ENCODE results near the gene TSPAN10. TPM values are rescaled to one million over a fixed set of nuclear protein-coding genes. Genes with fewer than 3 reads are reported as not detected.

Gene TSPAN10
- total RNA-seq, 1 experiment from 2014 or later: 6.8 TPM

DNA sequence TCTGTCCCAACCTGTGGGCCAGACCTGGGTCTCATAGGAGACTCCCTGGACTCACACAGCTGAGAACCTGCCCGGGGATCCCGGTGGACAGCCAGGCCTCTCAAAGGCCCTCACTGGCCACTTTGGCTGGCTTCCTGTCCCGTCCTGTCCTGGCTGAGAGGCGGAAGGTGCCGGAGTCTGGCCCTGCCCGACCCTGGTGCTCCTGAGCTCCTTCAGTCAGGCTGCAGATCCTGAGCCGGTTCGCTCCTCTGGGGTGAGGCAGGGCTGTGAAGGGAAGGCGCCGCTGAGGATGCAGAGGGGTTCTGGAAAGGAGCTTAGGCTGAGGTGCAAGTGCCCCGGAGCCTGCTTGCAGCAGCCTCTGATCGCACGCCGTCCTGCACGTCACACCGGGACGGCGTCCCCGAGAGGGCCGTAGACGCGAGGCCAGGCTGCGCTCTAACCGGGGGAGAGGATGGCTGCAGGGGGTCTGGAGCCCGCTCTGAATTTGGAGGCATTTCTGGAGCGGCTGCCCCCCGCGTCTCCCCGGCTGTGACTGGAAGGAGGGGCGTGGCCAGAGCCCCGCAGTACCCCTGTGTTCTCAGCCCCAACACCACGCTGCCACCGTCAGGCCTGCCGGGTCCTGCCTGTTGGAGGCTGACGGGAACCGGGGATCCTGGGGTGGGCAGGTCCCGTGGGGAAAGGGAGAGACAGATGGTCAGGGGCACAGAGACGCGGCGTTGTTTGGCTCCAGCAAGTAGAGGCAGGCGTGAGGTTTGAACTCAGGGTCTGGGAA, 51.0 kb downstream of the TSPAN10 start:
- no peak for DNase-seq (ENCODE audit: low spot score)

DNA sequence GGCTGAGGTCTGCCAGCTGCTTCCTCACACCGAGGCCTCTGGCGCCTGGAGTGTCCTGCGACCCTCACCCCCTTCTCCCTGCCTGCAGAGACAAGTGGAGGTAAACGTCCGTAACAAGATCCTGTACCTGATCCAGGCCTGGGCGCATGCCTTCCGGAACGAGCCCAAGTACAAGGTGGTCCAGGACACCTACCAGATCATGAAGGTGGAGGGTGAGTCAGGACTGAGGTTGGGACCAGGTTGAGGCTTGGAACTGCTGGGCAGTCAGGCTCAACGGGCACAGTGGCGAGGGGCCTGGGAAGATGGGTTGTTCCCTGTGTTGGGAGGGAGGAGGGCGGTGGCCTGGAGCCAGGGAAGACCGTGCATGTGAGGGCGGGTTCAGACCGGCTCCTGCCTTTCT, 51.6 kb downstream of the TSPAN10 start:
- no peak for DNase-seq (ENCODE audit: low spot score)

DNA sequence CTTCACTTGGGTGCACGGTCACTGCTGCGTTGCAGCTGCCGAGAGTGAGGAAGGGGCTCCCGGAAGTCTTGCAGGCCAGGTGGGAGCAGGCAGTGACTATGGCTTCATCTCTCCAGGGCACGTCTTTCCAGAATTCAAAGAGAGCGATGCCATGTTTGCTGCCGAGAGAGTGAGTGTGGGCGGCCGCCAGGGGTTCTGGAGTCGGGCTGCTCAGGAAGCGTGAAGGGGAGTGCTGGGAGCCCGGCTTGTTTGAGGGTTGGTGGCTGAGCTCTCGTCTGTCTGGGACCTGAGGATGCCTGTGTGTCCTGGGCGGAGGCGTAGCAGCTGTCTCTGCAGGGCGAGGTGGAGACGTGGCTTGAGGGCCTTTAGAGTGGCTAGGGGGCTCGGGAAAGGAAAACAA, 53.1 kb downstream of the TSPAN10 start:
- no peak for DNase-seq (ENCODE audit: low spot score)

DNA sequence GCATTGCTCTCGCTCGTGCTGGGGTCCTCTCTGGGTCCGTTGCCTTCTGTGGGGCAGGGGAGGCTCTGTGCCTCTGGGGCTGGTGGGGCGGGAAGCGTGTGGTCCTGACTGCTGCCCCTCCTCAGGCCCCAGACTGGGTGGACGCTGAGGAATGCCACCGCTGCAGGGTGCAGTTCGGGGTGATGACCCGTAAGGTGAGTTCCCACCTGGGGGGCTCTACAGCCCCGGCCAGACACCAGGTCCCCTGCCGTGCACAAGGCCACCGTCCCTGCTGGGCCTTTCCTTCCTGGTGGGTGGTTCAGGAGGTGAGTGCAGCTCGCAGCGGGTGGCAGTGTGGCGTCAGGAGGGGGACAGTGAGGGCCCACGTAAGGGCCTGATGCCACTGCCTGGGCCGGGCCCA, 53.6 kb downstream of the TSPAN10 start:
- DNase-seq (ENCODE audit: low spot score): no peak

DNA sequence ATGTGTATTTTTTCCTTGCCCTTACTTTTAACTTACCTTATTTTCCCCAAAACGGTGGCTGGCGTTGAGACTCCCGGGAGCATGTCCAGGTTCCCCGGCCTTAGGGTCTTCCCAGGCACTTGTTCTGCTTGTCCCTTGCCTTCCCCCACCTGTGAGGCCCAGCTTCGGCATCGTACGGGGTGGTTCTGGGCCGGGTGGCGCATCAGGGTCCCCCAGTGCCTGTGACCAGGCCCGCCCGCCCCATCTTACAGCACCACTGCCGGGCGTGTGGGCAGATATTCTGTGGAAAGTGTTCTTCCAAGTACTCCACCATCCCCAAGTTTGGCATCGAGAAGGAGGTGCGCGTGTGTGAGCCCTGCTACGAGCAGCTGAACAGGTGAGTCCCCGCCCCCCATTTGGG, 54.2 kb downstream of the TSPAN10 start:
- no peak for DNase-seq (ENCODE audit: low spot score)

DNA sequence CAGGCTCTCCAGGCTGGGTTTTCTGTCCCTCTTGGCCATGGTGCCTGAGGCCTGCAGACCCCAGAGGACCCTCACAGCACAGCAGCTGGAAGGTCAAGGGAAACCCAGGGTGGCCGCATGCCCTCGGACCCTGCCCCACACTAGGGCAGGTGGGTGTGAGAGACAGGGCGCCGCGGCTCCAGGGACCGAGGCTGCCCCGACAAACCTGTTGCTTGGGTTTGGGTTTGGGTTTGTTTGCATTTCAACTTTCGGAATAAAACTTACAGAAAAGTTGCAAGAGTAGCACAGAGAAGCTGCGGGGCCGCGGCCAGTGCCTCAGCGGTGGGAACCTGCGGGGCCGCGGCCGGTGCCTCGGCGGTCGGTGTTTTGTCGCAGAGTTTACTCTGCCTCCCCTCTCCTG, 54.6 kb downstream of the TSPAN10 start:
- no peak for DNase-seq (ENCODE audit: low spot score)

DNA sequence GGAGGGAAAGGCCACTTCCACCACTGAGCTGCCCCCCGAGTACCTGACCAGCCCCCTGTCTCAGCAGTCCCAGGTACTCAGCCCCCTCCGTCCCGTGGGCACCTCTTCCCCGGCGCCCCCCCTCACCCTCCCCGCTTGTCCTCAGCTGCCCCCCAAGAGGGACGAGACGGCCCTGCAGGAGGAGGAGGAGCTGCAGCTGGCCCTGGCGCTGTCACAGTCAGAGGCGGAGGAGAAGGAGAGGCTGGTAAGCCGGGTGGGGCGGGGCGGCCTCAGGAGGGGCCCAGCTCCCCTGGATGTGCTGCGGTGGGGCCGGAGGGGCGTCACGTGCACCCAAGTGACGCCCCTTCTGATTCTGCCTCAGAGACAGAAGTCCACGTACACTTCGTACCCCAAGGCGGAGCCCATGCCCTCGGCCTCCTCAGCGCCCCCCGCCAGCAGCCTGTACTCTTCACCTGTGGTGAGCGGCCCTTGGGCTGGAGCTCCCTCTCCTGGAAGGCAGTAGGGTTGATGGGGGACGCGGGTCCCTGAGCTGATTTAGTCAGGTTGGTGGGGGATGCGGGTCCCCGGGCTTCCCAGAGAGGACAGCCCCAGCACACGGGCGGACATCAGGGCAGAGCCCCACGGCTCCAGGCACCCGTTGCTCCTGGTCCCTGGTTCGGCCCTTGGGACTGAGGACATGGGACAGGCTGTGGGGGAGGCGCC, 56.7 kb downstream of the TSPAN10 start:
- no peak for DNase-seq (ENCODE audit: low spot score)

DNA sequence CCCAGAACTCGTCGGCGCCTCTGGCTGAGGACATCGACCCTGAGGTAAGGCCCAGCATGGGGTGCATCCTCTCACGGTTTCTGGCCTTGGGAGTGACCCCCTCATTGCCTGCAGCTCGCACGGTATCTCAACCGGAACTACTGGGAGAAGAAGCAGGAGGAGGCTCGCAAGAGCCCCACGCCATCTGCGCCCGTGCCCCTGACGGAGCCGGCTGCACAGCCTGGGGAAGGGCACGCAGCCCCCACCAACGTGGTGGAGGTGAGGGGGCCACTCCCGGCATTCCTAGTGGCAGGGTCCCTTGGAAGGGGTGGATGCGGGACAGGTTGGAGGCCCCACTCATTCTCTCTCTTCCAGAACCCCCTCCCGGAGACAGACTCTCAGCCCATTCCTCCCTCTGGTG, 57.8 kb downstream of the TSPAN10 start:
- DNase-seq (ENCODE audit: low spot score): no peak

DNA sequence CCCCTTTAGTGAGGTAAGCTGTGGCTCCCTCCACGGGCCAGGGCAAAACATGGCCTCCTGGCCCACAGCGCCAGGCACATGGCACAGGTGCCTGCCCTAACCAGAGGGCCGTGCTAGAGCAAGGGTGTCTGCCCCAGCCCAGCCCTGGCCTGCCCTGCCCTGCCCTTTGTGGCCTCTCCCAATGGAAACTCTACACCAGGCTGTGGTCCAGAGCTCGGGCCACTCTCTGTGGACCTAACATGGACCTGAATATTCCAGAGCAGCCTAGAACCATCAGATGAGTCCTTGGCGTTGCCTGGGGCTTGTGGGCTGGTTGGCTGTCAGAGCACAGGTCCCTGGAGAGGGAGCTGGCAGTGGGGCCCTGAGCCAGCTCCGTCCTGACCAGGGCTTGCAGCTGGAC, 58.2 kb downstream of the TSPAN10 start:
- DNase-seq (ENCODE audit: low spot score): no peak

DNA sequence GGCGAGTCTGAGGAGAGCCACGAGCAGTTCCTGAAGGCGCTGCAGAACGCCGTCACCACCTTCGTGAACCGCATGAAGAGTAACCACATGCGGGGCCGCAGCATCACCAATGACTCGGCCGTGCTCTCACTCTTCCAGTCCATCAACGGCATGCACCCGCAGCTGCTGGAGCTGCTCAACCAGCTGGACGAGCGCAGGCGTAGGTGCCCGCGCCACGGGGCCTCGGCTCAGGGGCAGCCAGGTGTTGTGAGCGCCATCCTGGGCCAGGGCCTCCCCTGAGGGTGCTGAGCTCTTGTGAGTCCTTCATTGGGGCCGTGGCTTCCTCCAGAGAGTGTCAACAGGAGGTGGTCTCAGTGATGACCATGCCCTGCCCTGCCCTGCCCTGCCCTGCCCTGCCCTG, 58.8 kb downstream of the TSPAN10 start:
- DNase-seq (ENCODE audit: low spot score): no peak

DNA sequence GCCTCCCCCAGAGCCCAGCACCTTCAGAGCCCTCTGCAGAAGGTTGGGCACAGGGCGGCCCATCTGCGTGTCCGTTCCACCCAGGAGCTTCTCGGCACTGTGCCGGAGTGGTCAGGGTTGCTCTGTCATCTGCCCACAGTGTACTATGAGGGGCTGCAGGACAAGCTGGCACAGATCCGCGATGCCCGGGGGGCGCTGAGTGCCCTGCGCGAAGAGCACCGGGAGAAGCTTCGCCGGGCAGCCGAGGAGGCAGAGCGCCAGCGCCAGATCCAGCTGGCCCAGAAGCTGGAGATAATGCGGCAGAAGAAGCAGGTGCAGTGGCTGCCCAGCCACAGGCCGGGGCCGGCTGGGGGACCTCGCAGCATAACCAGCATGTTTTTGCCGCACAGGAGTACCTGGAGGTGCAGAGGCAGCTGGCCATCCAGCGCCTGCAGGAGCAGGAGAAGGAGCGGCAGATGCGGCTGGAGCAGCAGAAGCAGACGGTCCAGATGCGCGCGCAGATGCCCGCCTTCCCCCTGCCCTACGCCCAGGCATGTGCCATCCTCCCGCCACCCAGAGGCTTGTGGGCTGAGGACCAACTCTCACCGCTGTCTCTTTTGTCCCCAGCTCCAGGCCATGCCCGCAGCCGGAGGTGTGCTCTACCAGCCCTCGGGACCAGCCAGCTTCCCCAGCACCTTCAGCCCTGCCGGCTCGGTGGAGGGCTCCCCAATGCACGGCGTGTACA, 59.4 kb downstream of the TSPAN10 start:
- DNase-seq (ENCODE audit: low spot score): no peak

DNA sequence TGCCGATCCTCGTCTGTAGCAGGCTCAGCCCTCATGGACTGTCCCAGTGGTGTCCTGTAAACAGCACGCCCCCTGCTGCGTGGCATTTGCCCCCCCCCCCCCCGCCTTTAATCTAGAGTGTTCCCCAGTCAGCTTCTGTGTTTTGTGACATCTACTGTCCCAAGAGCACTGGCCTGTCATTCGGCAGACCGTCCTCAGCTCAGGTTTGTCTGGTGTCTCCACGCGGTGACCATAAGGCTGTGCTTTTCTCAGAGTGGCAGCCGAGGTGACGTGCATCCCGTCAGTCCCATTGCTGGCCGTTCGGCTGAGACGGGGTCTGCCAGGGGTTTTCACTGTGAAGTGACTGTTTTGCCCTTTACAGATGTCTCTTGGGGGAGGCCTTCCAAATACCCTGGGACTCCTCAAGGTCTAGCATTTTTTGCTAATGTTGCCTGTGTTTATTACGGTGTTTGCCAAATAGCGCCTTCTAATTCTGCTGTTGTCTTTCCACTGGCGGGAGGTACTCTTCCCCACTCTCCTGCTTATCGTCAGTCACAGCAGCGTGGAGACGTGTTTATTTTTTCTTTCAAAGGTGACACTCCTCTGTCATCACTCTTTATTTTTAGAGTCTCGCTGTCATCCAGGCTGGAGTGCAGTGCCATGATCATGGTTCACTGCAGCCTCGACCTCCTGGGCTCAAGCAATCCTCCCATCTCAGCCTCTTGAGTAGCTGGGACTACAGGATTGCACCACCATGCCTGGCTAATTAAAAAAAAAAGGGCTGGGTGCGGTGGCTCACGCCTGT, 60.5 kb downstream of the TSPAN10 start:
- DNase-seq (ENCODE audit: low spot score): no peak

Other genes starting within 250 kb of the TSPAN10 start
- gene BAHCC1, start 241.7 kb upstream of the TSPAN10 start, total RNA-seq (2014; rRNA removed; shearing (Covaris generic)): 0.95 and 2.0 TPM in 2 replicates
- 5,134 and 6,456 TPM in 2 replicates for gene ACTG1, start 124.4 kb upstream of the TSPAN10 start, total RNA-seq (2014; rRNA removed; shearing (Covaris generic))
- gene FSCN2, start 108.8 kb upstream of the TSPAN10 start, total RNA-seq (2014; rRNA removed; shearing (Covaris generic)): 0.81 and 1.7 TPM in 2 replicates
- gene FAAP100, start 84.8 kb upstream of the TSPAN10 start, total RNA-seq (2014; rRNA removed; shearing (Covaris generic)): 29.7 and 39.9 TPM in 2 replicates
- gene NPLOC4, start 84 bp upstream of the TSPAN10 start, total RNA-seq (2014; rRNA removed; shearing (Covaris generic)): 89.3 and 93.9 TPM in 2 replicates
- 1.1 and 2.0 TPM in 2 replicates for gene PDE6G, start 19.3 kb downstream of the TSPAN10 start, total RNA-seq (2014; rRNA removed; shearing (Covaris generic))
- 42.0 and 58.8 TPM in 2 replicates for gene OXLD1, start 29.4 kb downstream of the TSPAN10 start, total RNA-seq (2014; rRNA removed; shearing (Covaris generic))
- 18.5 and 21.7 TPM in 2 replicates for gene CCDC137, start 29.5 kb downstream of the TSPAN10 start, total RNA-seq (2014; rRNA removed; shearing (Covaris generic))
- gene ARL16, start 46.6 kb downstream of the TSPAN10 start, total RNA-seq (2014; rRNA removed; shearing (Covaris generic)): 41.0 and 45.6 TPM in 2 replicates
- 144 and 199 TPM in 2 replicates for gene HGS, start 46.8 kb downstream of the TSPAN10 start, total RNA-seq (2014; rRNA removed; shearing (Covaris generic))
- 32.3 and 37.0 TPM in 2 replicates for gene MRPL12, start 66.2 kb downstream of the TSPAN10 start, total RNA-seq (2014; rRNA removed; shearing (Covaris generic))
- gene SLC25A10, start 75.1 kb downstream of the TSPAN10 start, total RNA-seq (2014; rRNA removed; shearing (Covaris generic)): 81.5 and 101 TPM in 2 replicates
- not detected in 2 replicates for gene GCGR, start 167.0 kb downstream of the TSPAN10 start, total RNA-seq (2014; rRNA removed; shearing (Covaris generic))
- 45.8 and 51.4 TPM in 2 replicates for gene MCRIP1, start 196.1 kb downstream of the TSPAN10 start, total RNA-seq (2014; rRNA removed; shearing (Covaris generic))
- not detected in 2 replicates for gene PPP1R27, start 197.9 kb downstream of the TSPAN10 start, total RNA-seq (2014; rRNA removed; shearing (Covaris generic))
- 1,091 and 1,235 TPM in 2 replicates for gene P4HB, start 223.3 kb downstream of the TSPAN10 start, total RNA-seq (2014; rRNA removed; shearing (Covaris generic))
- 173 and 183 TPM in 2 replicates for gene ARHGDIA, start 234.1 kb downstream of the TSPAN10 start, total RNA-seq (2014; rRNA removed; shearing (Covaris generic))